Mucosa of rectum (tissue), 2 donors: ENCODE results near the gene RFNG.
"Not testable (repeated sequence)": the region's sequence is repeated elsewhere in the genome, so short reads cannot be mapped to it uniquely, and the experiment has no call there.

Experiments used
- H3K27ac ChIP-seq, 2 donors: one replicate each; pipeline ENCODE4 v1.7.0; 2013; ENCODE audit warnings: inconsistent platforms in 2 of 2, low read depth in 2 of 2, low read length in 2 of 2
- H3K27me3 ChIP-seq, 2 donors: one replicate each; pipeline ENCODE4 v1.7.0; 2013; ENCODE audit warnings: low read length in 2 of 2; ENCODE audit not compliant: control insufficient read depth in 2 of 2, insufficient read depth in 2 of 2
- H3K36me3 ChIP-seq, 2 donors: one replicate each; pipeline ENCODE4 v1.7.0; 2013; ENCODE audit warnings: low read length in 2 of 2; ENCODE audit not compliant: control insufficient read depth in 2 of 2, insufficient read depth in 2 of 2
- H3K4me1 ChIP-seq, 2 donors: one replicate each; pipeline ENCODE4 v1.7.0; 2013; ENCODE audit warnings: low read length in 2 of 2, mild to moderate bottlenecking in 1 of 2; ENCODE audit not compliant: control insufficient read depth in 2 of 2, insufficient read depth in 2 of 2
- H3K4me3 ChIP-seq, 2 donors: one replicate each; pipeline ENCODE4 v1.7.0; 2013; ENCODE audit warnings: low read length in 2 of 2
- H3K9ac ChIP-seq, 2 donors: one replicate each; pipeline ENCODE4 v1.7.0; 2013; ENCODE audit warnings: low read length in 2 of 2, low read depth in 1 of 2, mild to moderate bottlenecking in 1 of 2
- H3K9me3 ChIP-seq, 2 donors: one replicate each; pipeline ENCODE4 v1.7.0; 2013; ENCODE audit warnings: low read length in 2 of 2; ENCODE audit not compliant: control insufficient read depth in 2 of 2
- donor health status: healthy.
- donor health status: Normal muscosa, but diverticular disease.

RFNG gene

DNA sequence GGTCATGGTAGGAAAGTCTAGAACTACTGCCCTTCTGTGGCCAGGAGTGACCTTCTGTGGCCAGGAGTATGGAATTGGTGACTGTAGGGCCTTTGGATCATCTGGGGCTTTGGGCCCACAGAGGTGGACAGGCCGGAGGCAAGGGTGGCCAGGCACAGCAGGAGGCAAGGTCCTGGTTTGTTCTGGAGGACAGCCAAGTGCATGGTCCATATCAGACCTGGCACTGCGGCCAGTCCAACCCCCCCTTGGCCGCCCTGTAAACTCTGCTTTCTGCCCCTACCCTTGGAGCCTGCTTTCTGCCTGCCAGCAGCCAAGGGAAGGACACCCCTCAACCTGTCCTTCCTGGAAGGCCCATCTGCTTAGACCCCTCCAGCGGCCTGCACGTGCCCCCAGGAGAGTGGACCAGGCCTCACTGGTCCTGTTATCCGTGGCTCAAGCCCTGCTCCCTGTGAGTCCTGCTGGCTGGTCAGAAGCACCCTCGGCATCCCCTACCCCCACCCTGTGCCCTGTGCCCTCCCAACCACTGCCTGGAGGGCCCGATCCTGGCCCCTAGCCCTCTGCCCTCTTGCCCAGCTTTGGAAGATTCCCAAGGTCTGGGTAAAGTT is 11.8 kb downstream of the RFNG start:
- no peak overlapping the region for H3K27ac ChIP-seq
- H3K36me3 ChIP-seq: peaks cover 2 to 4% of the 10 kb centered on the region in 2 donors
- H3K4me1 ChIP-seq: peaks cover 13 to 14% of the 10 kb centered on the region in 2 donors
- no peaks in the 10 kb centered on the region for H3K27me3 ChIP-seq
- H3K4me3 ChIP-seq: no peak overlapping the region
- no peak overlapping the region for H3K9ac ChIP-seq
- H3K9me3 ChIP-seq: no peaks in the 10 kb centered on the region

GRCh38 chr17:82038796-82039409 is 12.7 kb downstream of the RFNG start:
- not testable (repeated sequence) for H3K27me3 ChIP-seq, H3K27ac ChIP-seq, H3K4me3 ChIP-seq, H3K36me3 ChIP-seq, H3K9ac ChIP-seq, H3K9me3 ChIP-seq
- peaks cover 13 to 14% of the 10 kb centered on the region in 2 donors for H3K4me1 ChIP-seq

- H3K9me3 ChIP-seq: no peaks in the 10 kb centered on the region
- peak overlapping the region; percentile 98 to 99 for H3K27ac ChIP-seq
- no peak overlapping the region for H3K9ac ChIP-seq
- peak overlapping the region; percentile 31 to 77 for H3K4me3 ChIP-seq
- H3K4me1 ChIP-seq: peaks cover 13 to 14% of the 10 kb centered on the region in 2 donors
- H3K27me3 ChIP-seq: no peaks in the 10 kb centered on the region
- peaks cover 2 to 4% of the 10 kb centered on the region in 2 donors for H3K36me3 ChIP-seq
These were observed 13.8 kb downstream of the RFNG start for GRCh38 chr17:82037889-82038195.

DNA sequence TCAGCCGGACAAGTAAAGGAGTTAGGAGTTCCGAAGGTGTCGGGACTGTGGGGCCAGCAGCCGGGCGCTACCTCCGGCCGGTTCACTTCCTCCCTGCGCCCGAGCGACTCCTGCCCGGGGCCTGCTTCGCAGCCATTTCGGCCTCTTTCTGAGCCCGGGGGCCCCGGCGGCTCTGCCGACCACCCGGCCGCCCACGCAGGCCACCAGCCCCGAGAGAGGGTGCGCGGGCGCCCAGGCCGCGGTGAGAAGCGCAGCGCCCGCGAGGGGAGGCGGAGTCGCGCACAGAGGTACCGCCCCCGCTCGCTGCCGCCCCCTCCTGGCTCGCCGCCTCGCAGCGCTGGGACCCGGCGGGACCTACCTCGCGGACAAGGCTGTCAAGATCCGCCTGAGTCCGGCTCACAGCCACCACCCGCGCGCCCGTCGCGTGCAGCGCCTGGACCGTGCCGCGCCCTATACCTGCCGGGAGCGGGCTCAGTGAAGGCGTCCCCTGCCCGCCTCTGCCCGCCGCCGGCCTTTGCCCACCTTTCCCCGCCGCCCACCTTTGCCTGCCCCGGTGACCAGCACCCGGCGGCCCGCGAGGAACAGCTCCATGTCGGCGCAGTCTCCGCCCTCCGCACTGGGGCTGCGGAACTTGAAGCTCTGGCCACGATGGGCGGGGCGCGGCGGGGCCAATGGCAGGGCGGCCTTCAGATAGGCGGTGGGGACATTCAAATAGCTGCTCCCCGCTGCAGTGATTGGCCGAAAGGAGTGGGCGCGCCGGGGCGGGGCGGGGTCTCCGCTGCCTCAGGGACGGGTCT is 14.3 kb downstream of the RFNG start, which contains the start of gene DCXR:
TSS of gene DCXR (minus strand) at position 606 of the 797 bp plus-strand sequence. CDS start at position 591, 15 bp downstream.
- H3K9me3 ChIP-seq: no peaks in the 10 kb centered on the region
- H3K27ac ChIP-seq: peak within 1 kb of the TSS; percentile 98 to 99
- H3K4me1 ChIP-seq: peaks cover 13 to 16% of the 10 kb centered on the region in 2 donors
- no peaks in the 10 kb centered on the region for H3K27me3 ChIP-seq
- H3K9ac ChIP-seq: peak within 1 kb of the TSS; percentile 78 to 79
- peaks cover 2 to 4% of the 10 kb centered on the region in 2 donors for H3K36me3 ChIP-seq
- peak within 1 kb of the TSS; percentile 74 to 77 for H3K4me3 ChIP-seq

- Histone ChIP-seq H3K27ac (peak overlapping the region; percentile 98 to 99), H3K4me1 (peaks cover 17 to 20% of the 10 kb centered on the region in 2 donors), H3K4me3 (peak overlapping the region; percentile 74), H3K9me3 (no peaks in the 10 kb centered on the region), H3K9ac (peak overlapping the region; percentile 78 to 79), H3K27me3 (no peaks in the 10 kb centered on the region), H3K36me3 (peaks cover 2 to 4% of the 10 kb centered on the region in 2 donors)
These were observed 14.9 kb downstream of the RFNG start for GRCh38 chr17:82036634-82037091.

DNA sequence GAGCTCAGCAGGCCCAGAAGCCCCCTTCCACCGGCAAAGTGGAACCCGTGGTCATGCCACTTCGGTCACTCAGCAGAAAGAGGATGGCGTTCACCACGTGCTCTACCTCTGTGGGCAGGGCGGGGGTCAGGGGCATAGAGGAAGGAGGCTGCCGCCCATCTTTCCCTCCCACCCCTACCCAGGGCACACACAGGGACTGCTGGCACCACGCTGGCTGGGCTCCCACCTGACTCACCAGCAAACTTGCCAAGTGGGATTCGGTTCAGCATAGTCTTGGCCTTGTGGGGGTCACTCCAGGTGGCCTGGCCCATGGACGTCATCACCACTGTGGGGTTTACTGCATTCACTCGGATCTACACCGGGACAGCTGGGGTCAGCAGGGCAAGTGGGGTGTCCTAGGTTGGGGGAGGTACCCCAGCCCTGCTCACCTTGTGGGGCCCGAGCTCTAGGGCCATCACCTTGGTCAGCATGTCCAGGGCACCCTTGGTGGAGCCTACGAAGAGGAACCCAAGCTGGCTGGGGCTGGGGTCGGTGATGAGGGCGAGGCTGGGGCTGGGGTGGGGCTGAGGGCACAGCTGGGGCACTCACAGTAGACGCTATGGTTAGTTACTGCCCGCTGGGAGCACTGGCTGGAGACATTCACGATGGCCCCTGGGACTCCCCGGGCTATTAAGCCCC is 15.5 kb downstream of the RFNG start:
- no peak overlapping the region for H3K27ac ChIP-seq
- no peaks in the 10 kb centered on the region for H3K9me3 ChIP-seq
- H3K4me3 ChIP-seq: peak overlapping the region; percentile 74
- peaks cover 17 to 20% of the 10 kb centered on the region in 2 donors for H3K4me1 ChIP-seq
- peaks cover 2 to 4% of the 10 kb centered on the region in 2 donors for H3K36me3 ChIP-seq
- H3K27me3 ChIP-seq: no peaks in the 10 kb centered on the region
- H3K9ac ChIP-seq: peak overlapping the region; percentile 78 to 79

- no peaks in the 10 kb centered on the region for H3K27me3 ChIP-seq
- H3K27ac ChIP-seq: no peak overlapping the region
- H3K4me1 ChIP-seq: peaks cover 22 to 23% of the 10 kb centered on the region in 2 donors
- H3K9ac ChIP-seq: no peak overlapping the region
- peaks cover 2 to 4% of the 10 kb centered on the region in 2 donors for H3K36me3 ChIP-seq
- no peaks in the 10 kb centered on the region for H3K9me3 ChIP-seq
- H3K4me3 ChIP-seq: no peak overlapping the region
These were observed 16.1 kb downstream of the RFNG start for GRCh38 chr17:82035488-82035887.

GRCh38 chr17:82034371-82035011 is 17.1 kb downstream of the RFNG start:
- no peaks in the 10 kb centered on the region for H3K9me3 ChIP-seq
- no peaks in the 10 kb centered on the region for H3K27me3 ChIP-seq
- no peak overlapping the region for H3K27ac ChIP-seq
- H3K4me3 ChIP-seq: no peak overlapping the region
- H3K36me3 ChIP-seq: peaks cover 2 to 4% of the 10 kb centered on the region in 2 donors
- peaks cover 22 to 30% of the 10 kb centered on the region in 2 donors for H3K4me1 ChIP-seq
- H3K9ac ChIP-seq: no peak overlapping the region

DNA sequence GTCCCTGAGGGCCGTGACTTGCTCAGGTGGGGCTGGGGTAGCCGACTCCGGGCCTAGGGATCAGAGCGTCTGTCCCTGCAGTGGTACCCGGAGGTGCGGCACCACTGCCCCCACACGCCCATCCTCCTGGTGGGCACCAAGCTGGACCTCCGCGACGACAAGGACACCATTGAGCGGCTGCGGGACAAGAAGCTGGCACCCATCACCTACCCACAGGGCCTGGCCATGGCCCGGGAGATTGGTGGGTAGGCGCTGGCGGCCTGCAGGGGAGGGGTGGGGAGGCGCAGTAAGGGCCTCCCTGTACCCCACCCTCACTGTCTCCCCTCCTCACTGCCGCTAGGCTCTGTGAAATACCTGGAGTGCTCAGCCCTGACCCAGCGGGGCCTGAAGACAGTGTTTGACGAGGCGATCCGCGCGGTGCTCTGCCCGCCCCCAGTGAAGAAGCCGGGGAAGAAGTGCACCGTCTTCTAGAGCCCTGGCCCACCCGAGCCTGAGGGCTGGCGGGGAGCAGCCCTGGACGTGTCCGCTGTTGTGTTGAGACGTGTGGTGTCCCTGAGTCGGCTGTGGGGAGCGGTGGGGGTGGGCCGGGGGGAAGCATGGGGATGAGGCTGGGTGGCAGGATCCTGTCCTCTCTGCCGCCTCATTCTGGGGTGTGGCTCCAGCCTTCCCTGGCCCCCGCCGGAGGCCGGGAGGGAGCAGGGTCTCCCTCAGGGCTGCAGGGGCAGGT is 18.1 kb downstream of the RFNG start:
- no peak overlapping the region for H3K9ac ChIP-seq
- H3K27me3 ChIP-seq: no peaks in the 10 kb centered on the region
- peaks cover 2 to 4% of the 10 kb centered on the region in 2 donors for H3K36me3 ChIP-seq
- H3K4me1 ChIP-seq: peaks cover 22 to 30% of the 10 kb centered on the region in 2 donors
- no peak overlapping the region for H3K27ac ChIP-seq
- H3K9me3 ChIP-seq: no peaks in the 10 kb centered on the region
- H3K4me3 ChIP-seq: no peak overlapping the region
